OCI-LY3 (cell line): ENCODE measurements around the gene ASTN2.

Experiments
- CTCF ChIP-seq: fragments of 200-600, 300-600 bp; sonication (generic); IDR thresholded peaks from 2 replicates; pipeline ENCODE4 v1.5.1; 2014; ENCODE audit warnings: antibody characterized with exemption, low read length, low read depth
- EZH2phosphoT487 ChIP-seq: fragments of 200-600 bp; shearing (Covaris generic); IDR thresholded peaks from 2 replicates; pipeline ENCODE4 v1.6.1; 2018; ENCODE audit warnings: antibody characterized with exemption, mixed run types, low read depth

DNA sequence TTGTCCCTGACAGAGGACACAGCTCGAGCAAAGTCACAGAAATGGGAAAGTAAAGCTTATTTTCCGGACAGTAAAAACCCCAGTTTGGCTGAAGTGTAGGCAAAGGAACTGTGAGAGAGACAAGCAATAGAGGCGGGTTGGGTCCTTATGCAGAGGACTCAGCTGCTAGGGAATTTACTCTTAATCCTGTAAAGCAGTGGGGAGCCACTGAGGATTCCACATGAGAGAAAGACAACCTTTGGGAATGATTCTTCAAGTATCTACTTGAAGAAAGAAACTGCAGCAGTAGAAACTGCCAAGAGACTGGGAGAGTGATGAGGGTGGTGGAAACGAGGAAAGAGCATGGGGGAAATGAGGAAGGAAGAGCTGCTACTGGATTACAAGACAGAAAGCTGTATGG is 20.2 kb downstream of the ASTN2 start:
- TF ChIP-seq CTCF = no peak
- no peak for TF ChIP-seq EZH2phosphoT487
